ENCODE results near the gene RAB11B.
"Not testable (repeated sequence)": the region's sequence is repeated elsewhere in the genome, so short reads cannot be mapped to it uniquely, and the experiment has no call there.

The RAB11B gene

GRCh38 chr19:8396563-8397203 lies 6.5 kb downstream of the RAB11B start:
- DNase-seq = no peak

GRCh38 chr19:8397271-8397670 lies 7.1 kb downstream of the RAB11B start:
- no peak for DNase-seq

GRCh38 chr19:8397746-8398310 lies 7.7 kb downstream of the RAB11B start:
- no peak for DNase-seq

- DNase-seq = no peak
Observed at GRCh38 chr19:8398311-8398771, 8.2 kb downstream of the RAB11B start.

- DNase-seq = no peak
Observed at GRCh38 chr19:8399681-8400188, 9.6 kb downstream of the RAB11B start.

- DNase-seq = no peak
Observed at GRCh38 chr19:8401981-8402411, 11.8 kb downstream of the RAB11B start.

GRCh38 chr19:8403098-8403819 lies 13.1 kb downstream of the RAB11B start:
- DNase-seq = no peak

- no peak for DNase-seq
Observed at GRCh38 chr19:8403820-8404109, 13.6 kb downstream of the RAB11B start.

GRCh38 chr19:8404391-8405151 lies 14.4 kb downstream of the RAB11B start:
- no peak for DNase-seq

GRCh38 chr19:8410718-8411117 lies 20.6 kb downstream of the RAB11B start:
- not testable (repeated sequence) for DNase-seq

GRCh38 chr19:8412783-8413628 lies 22.8 kb downstream of the RAB11B start, which contains the start of gene MARCHF2:
MARCHF2 (plus strand) TSS chr19:8413305; CDS start chr19:8421841, 8,536 bp downstream.
- DNase-seq = peak; percentile 98

GRCh38 chr19:8413629-8413995 lies 23.5 kb downstream of the RAB11B start:
- DNase-seq = no peak

GRCh38 chr19:8416796-8417195 lies 26.6 kb downstream of the RAB11B start:
- DNase-seq = no peak

GRCh38 chr19:8421484-8422461 lies 31.6 kb downstream of the RAB11B start:
- DNase-seq = no peak

GRCh38 chr19:8423817-8424223 lies 33.7 kb downstream of the RAB11B start:
- peak; percentile 32 for DNase-seq

- not testable (repeated sequence) for DNase-seq
Observed at GRCh38 chr19:8425331-8425730, 35.2 kb downstream of the RAB11B start.

- DNase-seq = no peak
Observed at GRCh38 chr19:8426283-8426682, 36.1 kb downstream of the RAB11B start.

- no peak for DNase-seq
Observed at GRCh38 chr19:8429044-8429443, 38.9 kb downstream of the RAB11B start.

GRCh38 chr19:8429826-8430225 lies 39.7 kb downstream of the RAB11B start:
- DNase-seq = no peak

- DNase-seq = no peak
Observed at GRCh38 chr19:8430650-8431049, 40.5 kb downstream of the RAB11B start.

- DNase-seq = no peak
Observed at GRCh38 chr19:8438236-8438635, 48.1 kb downstream of the RAB11B start.
